Activated naive CD4-positive, alpha-beta T cell treated with anti-CD3 and anti-CD28 coated beads, Interleukin-2, amount 50 U/mL, for 16 hours (primary cell): ENCODE results near the gene PPM1H.
"Not testable (repeated sequence)": the region's sequence is repeated elsewhere in the genome, so short reads cannot be mapped to it uniquely, and the experiment has no call there.

ENCODE experiments used
- DNase-seq: peaks from one replicate; pipeline ENCODE4 v3.0.0-alpha.2; 2020

PPM1H gene

GRCh38 chr12:62832027-62832426, 102.9 kb downstream of the PPM1H start:
- DNase-seq, result no peak

DNA sequence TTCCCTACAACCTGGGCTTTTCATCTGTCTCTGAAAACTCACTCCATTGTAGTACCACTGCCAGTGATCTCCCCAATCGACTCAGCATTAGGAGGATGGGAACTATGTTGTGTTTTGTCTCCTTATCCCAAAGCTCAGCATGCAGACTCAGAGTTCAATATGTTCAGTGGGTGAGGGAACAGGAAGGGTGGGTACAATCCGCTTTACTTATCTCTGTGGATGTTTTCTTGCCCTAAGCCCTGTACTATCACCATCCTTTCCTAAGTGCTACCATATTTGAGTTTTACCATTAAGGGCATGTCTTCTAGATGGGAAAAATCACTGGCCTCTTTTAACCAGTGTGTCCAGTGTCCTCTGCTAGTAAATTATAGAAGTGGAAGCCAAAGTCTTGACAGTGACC, 107.1 kb downstream of the PPM1H start:
- no peak for DNase-seq

DNA sequence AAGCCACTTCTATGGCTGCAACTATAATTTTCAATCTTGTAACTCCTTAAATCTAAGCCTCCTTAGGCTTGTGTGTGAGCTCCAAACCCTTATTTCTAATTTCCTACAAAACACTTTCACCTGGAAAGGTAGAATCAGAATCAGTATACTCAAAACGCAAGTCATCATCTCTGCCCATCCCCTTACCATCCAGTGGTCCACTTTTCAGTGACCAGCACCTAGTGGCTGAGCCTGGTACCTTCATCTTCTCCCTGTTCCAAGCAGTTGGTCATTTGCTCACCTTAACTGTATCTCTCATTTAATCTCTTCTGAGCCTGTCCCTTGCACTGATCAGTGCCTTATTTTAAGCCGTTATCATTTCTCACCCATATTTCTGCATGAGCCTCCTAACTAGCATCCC, 107.9 kb downstream of the PPM1H start:
- DNase-seq, result no peak

GRCh38 chr12:62817556-62818271, 117.2 kb downstream of the PPM1H start:
- no peak for DNase-seq

DNA sequence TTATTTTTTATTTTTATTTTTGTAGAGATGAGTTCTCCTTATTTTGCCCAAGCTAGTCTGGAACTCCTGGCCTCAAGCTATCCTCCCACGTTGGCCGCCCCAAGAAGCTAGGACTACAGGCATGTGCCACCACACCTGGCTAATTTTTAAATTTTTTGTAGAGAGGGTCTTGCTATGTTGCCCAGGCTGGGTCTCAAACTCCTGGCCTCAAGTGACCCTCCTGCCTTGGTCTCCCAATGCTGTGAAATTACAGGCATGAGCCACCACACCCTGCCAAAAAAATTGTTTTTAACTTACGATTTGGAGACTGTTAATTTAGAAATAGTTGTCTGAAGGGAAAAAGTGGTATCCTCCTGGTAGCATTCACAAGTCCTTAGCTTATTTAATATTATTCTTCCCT, 120.7 kb downstream of the PPM1H start:
- DNase-seq, result no peak

- peak; percentile 22 for DNase-seq
These were observed 121.7 kb downstream of the PPM1H start for GRCh38 chr12:62813031-62813829.

GRCh38 chr12:62811481-62811880, 123.5 kb downstream of the PPM1H start:
- not testable (repeated sequence) for DNase-seq

- no peak for DNase-seq
These were observed 126.6 kb downstream of the PPM1H start for GRCh38 chr12:62808166-62808879.

- no peak for DNase-seq
These were observed 128.1 kb downstream of the PPM1H start for GRCh38 chr12:62806893-62807292.

DNA sequence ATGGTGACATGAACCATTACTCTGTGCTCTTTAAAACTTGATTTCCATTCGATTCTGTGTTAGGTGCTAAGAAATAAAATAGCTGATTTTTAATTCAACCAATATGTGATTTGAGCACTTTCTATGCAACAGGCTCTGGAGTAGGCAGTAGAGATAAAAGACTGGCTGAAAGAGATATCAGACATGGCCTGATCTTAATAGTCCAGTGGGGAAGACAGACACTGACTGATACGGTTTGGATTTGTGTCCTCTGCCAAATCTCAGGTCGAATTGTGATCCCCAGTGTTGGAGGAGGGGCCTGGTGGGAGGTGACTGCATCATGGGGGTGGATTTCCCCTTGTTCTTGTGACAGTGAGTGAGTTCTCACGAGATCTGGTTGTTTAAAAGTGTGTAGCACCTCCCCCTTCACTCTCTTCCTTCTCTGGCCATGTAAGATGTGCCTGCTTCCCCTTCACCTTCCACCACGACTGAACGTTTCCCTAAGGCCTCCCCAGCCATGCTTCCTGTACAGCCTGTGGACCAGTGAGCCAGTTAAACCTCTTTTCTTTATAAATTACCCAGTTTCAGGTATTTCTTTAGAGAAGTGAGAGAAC, 128.6 kb downstream of the PPM1H start:
- no peak for DNase-seq

DNA sequence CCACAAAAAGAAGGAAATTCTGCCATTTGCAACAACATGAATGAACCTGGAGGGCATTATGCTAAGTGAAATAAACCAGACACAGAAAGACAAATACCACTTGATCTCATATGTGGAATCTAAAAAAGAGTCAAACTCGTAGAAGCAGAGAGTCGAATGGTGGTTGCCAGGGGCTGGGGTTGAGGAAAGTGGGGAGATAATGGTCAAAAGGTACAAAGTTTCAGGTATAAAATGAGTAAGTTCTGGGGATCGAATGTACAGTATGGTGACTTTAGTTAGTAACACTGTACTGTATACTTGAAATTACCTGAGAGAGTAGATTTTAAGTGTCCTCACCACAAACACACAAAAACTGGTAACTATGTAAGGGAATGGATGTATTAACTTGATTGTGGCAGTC, 129.4 kb downstream of the PPM1H start:
- DNase-seq, result no peak

- DNase-seq, result no peak
These were observed 131.2 kb downstream of the PPM1H start for GRCh38 chr12:62803756-62804155.

- no peak for DNase-seq
These were observed 132.0 kb downstream of the PPM1H start for GRCh38 chr12:62802984-62803383.

GRCh38 chr12:62802321-62802720, 132.6 kb downstream of the PPM1H start:
- DNase-seq, result no peak

- no peak for DNase-seq
These were observed 133.2 kb downstream of the PPM1H start for GRCh38 chr12:62801796-62802195.

GRCh38 chr12:62800707-62801400, 134.1 kb downstream of the PPM1H start:
- no peak for DNase-seq

DNA sequence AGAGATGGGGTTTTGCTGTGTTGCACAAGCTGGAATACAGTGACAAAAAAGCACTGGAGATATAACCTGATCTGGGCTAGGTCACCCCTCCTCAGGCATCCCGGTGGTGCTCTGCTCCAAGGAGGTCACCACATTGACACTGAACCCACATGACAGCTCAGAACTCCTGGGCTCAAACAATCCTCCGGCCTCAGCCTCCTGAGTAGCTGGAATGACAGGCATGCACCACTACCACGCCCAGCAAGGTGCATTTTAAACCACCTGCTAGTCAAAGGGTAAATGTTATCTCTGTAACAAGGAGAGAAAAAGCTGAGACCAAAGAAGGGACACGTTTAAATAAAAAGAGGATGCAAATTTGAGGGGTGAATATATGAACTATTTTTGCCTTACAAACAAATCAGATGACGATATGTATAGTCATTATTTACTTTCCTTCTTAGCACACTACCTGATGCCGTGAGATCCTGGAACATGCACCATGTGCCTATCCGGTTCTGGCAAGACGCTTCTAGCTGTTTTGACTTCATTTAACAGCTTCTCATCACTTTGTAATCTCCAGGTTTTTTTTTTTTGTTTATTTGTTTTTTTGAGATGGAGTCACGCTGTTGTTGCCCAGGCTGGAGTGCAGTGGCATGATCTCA, 135.1 kb downstream of the PPM1H start:
- DNase-seq, result no peak

DNA sequence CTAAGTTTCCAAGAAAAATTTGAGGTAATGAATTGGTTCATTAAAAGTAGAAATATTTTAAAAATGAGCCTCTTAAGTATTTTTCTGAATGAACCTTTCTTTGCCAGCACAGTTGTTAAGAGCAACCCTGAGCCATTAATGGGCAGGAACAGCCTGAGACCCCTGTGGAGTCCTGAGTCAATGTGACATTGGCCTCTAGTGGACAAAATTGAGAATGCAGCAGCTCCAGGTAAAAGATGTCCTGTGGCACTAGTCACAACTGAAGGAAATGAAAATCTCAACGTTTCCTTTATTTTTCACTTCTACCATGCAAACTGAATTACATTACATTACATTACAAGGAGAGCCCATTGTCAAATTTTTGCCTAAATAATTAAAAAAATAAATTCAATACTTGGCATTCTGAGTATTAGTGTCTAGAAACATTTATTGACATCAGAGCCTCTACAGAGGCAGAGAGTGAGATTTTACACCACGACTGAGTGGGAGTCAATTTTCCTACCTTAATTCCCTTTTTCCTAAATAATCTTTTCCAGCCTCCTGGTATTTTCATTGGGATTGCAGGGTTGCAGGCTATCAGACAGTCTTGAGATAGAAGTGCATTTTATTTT, 135.7 kb downstream of the PPM1H start:
- DNase-seq, result peak; percentile 37

DNA sequence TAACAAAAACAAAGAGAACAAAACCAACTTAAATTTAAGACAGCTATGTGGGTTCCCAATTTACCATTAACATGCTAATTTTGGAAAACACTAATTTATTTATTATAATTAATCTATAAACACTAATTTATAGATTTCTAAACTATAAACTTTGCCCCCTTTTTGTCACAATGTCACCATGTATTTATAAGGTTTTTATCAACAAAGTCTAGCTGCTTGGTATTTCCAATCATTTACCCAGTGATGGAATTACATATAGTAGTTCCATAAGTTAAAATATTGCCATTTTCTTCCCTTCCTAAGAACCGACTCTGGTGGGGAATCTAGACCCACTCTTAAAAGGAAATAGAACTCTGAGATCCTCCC, 140.7 kb downstream of the PPM1H start:
- no peak for DNase-seq

GRCh38 chr12:62793256-62794217, 141.4 kb downstream of the PPM1H start:
- peak; percentile 70 for DNase-seq
